Loucy (cell line): ENCODE results near the gene NOTCH2.

Experiments used
- H2AFZ ChIP-seq: fragments of 200-600 bp; sonication (generic); 2 replicates; pipeline ENCODE4 v1.6.0; 2016; ENCODE audit warnings: antibody characterized with exemption, mild to moderate bottlenecking, low read length, moderate library complexity
- H3F3A ChIP-seq: fragments of 200-600 bp; 2 replicates; pipeline ENCODE4 v1.6.0; 2016; ENCODE audit warnings: antibody characterized with exemption, low read depth, mild to moderate bottlenecking
- H3K27me3 ChIP-seq: fragments of 200-600 bp; sonication (generic); 2 replicates; pipeline ENCODE4 v1.6.1; 2014; ENCODE audit warnings: low read length, mild to moderate bottlenecking; ENCODE audit not compliant: insufficient read depth, poor library complexity, severe bottlenecking
- H3K36me3 ChIP-seq: fragments of 200-600 bp; sonication (generic); 2 replicates; pipeline ENCODE4 v1.6.1; 2016; ENCODE audit warnings: low read length; ENCODE audit not compliant: insufficient read depth
- H3K4me1 ChIP-seq: fragments of 200-600 bp; sonication (generic); 2 replicates; pipeline ENCODE4 v1.5.1; 2014; ENCODE audit warnings: low read length, mild to moderate bottlenecking; ENCODE audit not compliant: insufficient read depth, poor library complexity, severe bottlenecking
- H3K4me2 ChIP-seq: fragments of 200-600 bp; sonication (generic); 2 replicates; pipeline ENCODE4 v1.6.0; 2014; ENCODE audit warnings: antibody characterized with exemption, low read length, low read depth, mild to moderate bottlenecking; ENCODE audit not compliant: poor library complexity, severe bottlenecking
- H3K4me3 ChIP-seq: fragments of 200-600 bp; sonication (generic); 2 replicates; pipeline ENCODE4 v1.5.1; 2014; ENCODE audit warnings: low read length, mild to moderate bottlenecking, mixed read lengths; ENCODE audit not compliant: poor library complexity, severe bottlenecking
- H3K79me2 ChIP-seq: fragments of 200-600 bp; sonication (generic); 2 replicates; pipeline ENCODE4 v1.6.1; 2014; ENCODE audit warnings: low read length; ENCODE audit not compliant: insufficient read depth
- H3K9ac ChIP-seq: fragments of 200-600 bp; sonication (generic); 2 replicates; pipeline ENCODE4 v1.6.0; 2014; ENCODE audit warnings: mild to moderate bottlenecking, low read depth, low read length, moderate library complexity; ENCODE audit not compliant: poor library complexity, severe bottlenecking
- H3K9me2 ChIP-seq: fragments of 200-600 bp; sonication (generic); replicated peaks from 2 replicates; pipeline ENCODE4 v1.6.1; 2016; ENCODE audit warnings: low read depth, low read length, mixed read lengths
- H3K9me3 ChIP-seq: fragments of 200-600 bp; sonication (generic); 2 replicates; pipeline ENCODE4 v1.6.1; 2014; ENCODE audit warnings: mild to moderate bottlenecking, antibody characterized with exemption, low read length, low read depth; ENCODE audit not compliant: insufficient read depth
- H4K20me1 ChIP-seq: fragments of 200-600 bp; sonication (generic); 2 replicates; pipeline ENCODE4 v1.6.0; 2014; ENCODE audit warnings: antibody characterized with exemption, low read length, mild to moderate bottlenecking; ENCODE audit not compliant: insufficient read depth, poor library complexity, severe bottlenecking
- CTCF ChIP-seq: fragments of 200-600 bp; sonication (generic); conservative IDR thresholded peaks from 2 replicates; pipeline ENCODE4 v1.5.1; 2014; ENCODE audit warnings: mild to moderate bottlenecking, antibody characterized with exemption, low read length
- EZH2phosphoT487 ChIP-seq: fragments of 200-600 bp; IDR thresholded peaks from 2 replicates; pipeline ENCODE4 v1.6.1; 2018; ENCODE audit warnings: antibody characterized with exemption, mild to moderate bottlenecking, moderate library complexity, borderline replicate concordance

The NOTCH2 gene

DNA sequence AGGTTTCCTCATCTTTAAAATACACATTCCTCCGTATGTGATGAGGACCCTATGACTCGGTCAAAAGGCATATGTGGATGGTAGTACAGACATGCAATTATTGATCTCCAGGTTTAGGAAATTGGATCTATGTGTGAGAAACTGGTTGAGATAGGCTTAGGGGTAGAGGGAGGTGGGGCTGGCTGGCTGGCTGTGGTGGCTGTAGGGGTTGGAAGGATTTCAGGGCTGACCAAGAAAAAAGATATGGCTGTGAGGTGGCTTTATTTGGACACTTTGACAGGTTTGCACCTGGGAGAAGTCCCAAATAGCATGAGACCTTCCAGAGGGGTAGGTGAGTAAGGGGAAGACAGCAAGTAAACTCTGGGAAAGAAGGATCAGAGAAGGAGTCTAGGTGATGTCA is 133.5 kb downstream of the NOTCH2 start:
- Histone ChIP-seq H3F3A (no peaks in the 10 kb centered on the region), H3K9me3 (no peaks in the 10 kb centered on the region), H3K36me3 (peaks cover 83% of the 10 kb centered on the region), H3K4me1 (no peaks in the 10 kb centered on the region), H3K27me3 (no peaks in the 10 kb centered on the region), H3K4me2 (no peak overlapping the region), H3K9ac (no peak overlapping the region), H3K79me2 (no peaks in the 10 kb centered on the region), H4K20me1 (no peaks in the 10 kb centered on the region), H2AFZ (no peak overlapping the region), H3K4me3 (no peak overlapping the region), H3K9me2 (no peaks in the 10 kb centered on the region)
- no peak for TF ChIP-seq CTCF
- no peak for TF ChIP-seq EZH2phosphoT487

GRCh38 chr1:119935373-119935772 is 134.1 kb downstream of the NOTCH2 start:
- Histone ChIP-seq H3K4me1 (no peaks in the 10 kb centered on the region), H3K9me2 (no peaks in the 10 kb centered on the region), H3K4me2 (no peak overlapping the region), H3K27me3 (no peaks in the 10 kb centered on the region), H3F3A (no peaks in the 10 kb centered on the region), H3K9me3 (no peaks in the 10 kb centered on the region), H2AFZ (no peak overlapping the region), H4K20me1 (no peaks in the 10 kb centered on the region), H3K4me3 (no peak overlapping the region), H3K36me3 (peaks cover 78% of the 10 kb centered on the region), H3K79me2 (no peaks in the 10 kb centered on the region), H3K9ac (no peak overlapping the region)
- no peak for TF ChIP-seq EZH2phosphoT487
- no peak for TF ChIP-seq CTCF

GRCh38 chr1:119933397-119933796 is 136.1 kb downstream of the NOTCH2 start:
- H3K27me3 ChIP-seq, result no peaks in the 10 kb centered on the region
- no peaks in the 10 kb centered on the region for H3F3A ChIP-seq
- no peak for TF ChIP-seq CTCF
- TF ChIP-seq EZH2phosphoT487, result no peak

More at GRCh38 chr1:119933397-119933796, 136.1 kb downstream of the NOTCH2 start:
- H3K4me3 ChIP-seq, result no peak overlapping the region
- no peaks in the 10 kb centered on the region for H4K20me1 ChIP-seq
- no peaks in the 10 kb centered on the region for H3K4me1 ChIP-seq
- no peaks in the 10 kb centered on the region for H3K9me3 ChIP-seq
- no peak overlapping the region for H3K9ac ChIP-seq
- no peaks in the 10 kb centered on the region for H3K79me2 ChIP-seq
- no peak overlapping the region for H3K4me2 ChIP-seq
- no peaks in the 10 kb centered on the region for H3K9me2 ChIP-seq
- peaks cover 80% of the 10 kb centered on the region for H3K36me3 ChIP-seq
- no peak overlapping the region for H2AFZ ChIP-seq
